ENCODE measurements around the gene UBL4A. TPM values are rescaled to one million over a fixed set of nuclear protein-coding genes. Genes with fewer than 3 reads are reported as not detected.

The UBL4A gene
- total RNA-seq, 3 donors from 2014 or later: 36.2 to 40.1 (median 38.3) TPM

DNA sequence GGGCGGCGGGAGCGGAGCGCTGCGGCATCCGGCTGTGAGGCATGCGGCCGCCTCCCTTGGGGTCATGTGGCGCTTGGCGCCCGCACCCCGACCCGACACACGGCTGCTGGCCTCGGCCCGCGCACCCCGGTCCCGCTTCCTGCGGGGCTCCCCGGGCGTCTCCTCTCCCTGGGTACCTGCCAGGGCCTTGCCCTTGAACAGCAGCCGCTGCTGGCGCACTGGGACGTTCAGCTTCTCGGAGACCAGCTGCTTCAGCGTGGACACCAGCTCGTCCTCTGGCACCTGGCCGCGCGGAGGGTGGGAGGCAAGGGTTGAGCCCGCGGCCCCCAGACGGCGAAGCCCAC lies 391 bp downstream of the UBL4A start:
- no peak for DNase-seq (ENCODE audit: low spot score in 2 of 2)
- intact Hi-C loops (cut with DNase I; ENCODE audit: low total_unique reads): no loop called here
- Histone ChIP-seq H3K4me1 (peaks cover 0 to 7% of the 10 kb centered on the region in 2 donors), H3K27ac (peak overlapping the region; percentile 67 to 77), H3K4me3 (peak overlapping the region; percentile 51 to 75 (median 66)), H3K9me3 (no peaks in the 10 kb centered on the region), H3K36me3 (no peaks in the 10 kb centered on the region), H3K27me3 (peaks cover 0 to 36% of the 10 kb centered on the region in 2 donors)
- TF ChIP-seq POLR2A (IDR thresholded peaks at IDR 0.05) (no peak), POLR2AphosphoS5 (IDR thresholded peaks at IDR 0.05) (no peak)
- TF ChIP-seq, protein P1, sequence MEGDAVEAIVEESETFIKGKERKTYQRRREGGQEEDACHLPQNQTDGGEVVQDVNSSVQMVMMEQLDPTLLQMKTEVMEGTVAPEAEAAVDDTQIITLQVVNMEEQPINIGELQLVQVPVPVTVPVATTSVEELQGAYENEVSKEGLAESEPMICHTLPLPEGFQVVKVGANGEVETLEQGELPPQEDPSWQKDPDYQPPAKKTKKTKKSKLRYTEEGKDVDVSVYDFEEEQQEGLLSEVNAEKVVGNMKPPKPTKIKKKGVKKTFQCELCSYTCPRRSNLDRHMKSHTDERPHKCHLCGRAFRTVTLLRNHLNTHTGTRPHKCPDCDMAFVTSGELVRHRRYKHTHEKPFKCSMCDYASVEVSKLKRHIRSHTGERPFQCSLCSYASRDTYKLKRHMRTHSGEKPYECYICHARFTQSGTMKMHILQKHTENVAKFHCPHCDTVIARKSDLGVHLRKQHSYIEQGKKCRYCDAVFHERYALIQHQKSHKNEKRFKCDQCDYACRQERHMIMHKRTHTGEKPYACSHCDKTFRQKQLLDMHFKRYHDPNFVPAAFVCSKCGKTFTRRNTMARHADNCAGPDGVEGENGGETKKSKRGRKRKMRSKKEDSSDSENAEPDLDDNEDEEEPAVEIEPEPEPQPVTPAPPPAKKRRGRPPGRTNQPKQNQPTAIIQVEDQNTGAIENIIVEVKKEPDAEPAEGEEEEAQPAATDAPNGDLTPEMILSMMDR (IDR thresholded peaks at IDR 0.05): no peak

DNA sequence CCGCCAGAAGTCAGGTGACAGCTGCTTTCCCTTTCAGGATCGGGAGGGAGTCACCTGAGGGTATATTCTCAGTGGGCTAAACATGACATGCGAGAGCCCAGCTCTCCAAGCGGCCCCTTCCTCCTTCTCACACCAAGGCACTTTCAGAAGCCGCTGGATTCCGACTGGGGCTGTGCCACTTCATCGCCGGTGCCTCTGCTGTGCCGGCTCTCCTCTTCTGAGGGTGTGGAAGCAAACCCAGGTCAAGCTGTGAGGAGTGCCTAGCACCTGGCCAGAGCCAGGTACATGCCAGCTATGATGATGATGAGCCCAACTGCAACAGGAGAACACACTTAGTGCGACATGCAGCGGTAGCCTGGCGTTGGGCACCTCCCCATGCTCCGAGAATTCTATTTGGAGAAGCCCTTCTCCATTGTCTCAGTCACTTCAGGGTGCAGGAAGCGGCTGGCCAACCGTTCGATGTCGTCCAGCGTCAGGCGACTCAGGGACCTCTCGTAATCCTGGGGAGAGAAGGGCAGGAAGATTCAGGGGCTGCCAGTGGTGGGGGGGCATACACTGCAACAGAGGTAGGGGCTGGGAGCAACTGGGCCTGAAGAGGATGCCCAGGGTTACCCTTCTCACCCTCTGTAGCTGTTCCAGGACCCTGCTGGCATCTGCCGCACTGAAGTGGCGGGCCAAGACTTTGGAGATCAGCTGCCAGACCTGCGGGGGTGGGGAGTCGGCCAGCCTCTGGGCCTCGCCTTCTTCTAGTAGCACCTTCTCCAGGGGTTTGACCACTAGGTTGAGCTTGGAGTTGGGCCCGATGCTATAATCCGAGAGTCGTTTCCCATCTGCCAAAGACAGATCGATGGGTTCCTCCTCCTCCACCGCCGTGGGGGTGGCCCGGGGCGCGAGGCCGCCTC lies 1.0 kb downstream of the UBL4A start:
- Histone ChIP-seq H3K27me3 (peaks cover 0 to 36% of the 10 kb centered on the region in 2 donors), H3K9me3 (no peaks in the 10 kb centered on the region), H3K27ac (peak overlapping the region; percentile 67 to 77), H3K4me3 (peak overlapping the region; percentile 51 to 75 (median 66)), H3K4me1 (peaks cover 0 to 7% of the 10 kb centered on the region in 2 donors), H3K36me3 (no peaks in the 10 kb centered on the region)
- intact Hi-C loops (cut with DNase I; ENCODE audit: low total_unique reads): no loop called here
- no peak for TF ChIP-seq POLR2AphosphoS5 (IDR thresholded peaks at IDR 0.05)
- TF ChIP-seq POLR2A (IDR thresholded peaks at IDR 0.05): no peak
- TF ChIP-seq, protein P1 (IDR thresholded peaks at IDR 0.05): no peak
- DNase-seq (ENCODE audit: low spot score in 2 of 2): no peak

DNA sequence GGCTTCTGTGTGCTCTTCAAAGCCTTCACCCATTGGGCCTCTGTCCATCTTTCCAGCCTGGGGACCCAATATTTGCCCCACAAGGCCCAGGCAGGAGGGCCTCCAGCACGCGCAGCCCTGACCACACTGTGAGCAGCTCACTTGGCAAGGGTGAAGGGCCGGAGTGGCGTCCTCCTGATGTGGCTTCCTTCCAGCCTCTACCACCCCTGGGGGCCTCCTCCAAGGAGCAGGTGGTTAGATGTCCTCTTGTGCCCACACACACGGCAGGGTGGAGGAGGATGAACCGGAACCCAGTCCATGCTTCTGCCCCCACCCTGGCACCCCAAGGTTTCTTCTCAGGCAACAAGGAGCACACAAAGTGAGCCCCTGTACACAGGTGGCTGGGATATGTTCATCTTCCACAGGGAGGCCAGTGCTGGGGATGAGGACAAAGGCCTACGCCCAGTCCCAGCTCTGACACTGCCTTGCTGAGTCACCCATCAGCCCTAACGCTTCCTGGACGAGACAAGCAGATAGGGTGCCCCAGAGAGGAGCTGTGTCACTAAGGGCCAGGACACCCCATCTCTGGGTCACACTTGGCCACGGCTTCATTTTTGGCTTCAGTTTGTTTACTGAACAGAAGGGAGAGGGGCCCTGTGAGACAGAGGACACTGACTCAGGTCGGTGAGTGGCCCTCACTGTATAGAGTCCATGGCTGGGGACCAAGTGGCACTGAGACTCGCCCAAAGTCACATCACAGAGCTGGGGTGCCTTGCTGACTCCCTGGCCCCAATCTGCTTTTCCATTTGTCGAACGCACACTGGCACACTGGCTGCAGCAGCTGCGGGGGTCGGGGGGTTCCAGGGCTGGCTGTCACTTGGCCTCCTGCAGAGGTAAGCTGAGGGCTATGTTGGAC lies 1.9 kb downstream of the UBL4A start:
- no peak overlapping the region for H3K27ac ChIP-seq

DNA sequence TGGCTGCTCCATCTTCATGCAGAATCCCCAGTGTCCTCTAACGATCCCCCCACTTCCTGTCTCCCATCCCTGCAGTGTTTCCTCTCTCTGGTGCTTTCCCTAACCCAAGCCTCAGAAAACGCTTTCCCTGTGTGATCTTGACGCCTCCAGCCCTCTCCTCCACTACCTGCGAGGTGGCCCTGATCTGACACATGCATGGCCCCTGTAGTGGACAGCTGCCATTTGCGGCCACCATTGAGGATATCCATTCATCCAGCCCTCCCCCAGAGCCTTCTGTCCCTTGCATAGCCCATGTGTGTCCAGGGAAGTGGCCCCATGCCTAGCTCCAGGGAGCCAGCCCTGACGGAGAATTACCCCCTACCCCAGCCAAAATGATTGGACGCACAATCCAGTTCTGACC lies 3.1 kb downstream of the UBL4A start:
- intact Hi-C loops (cut with DNase I; ENCODE audit: low total_unique reads): no loop called here
- H3K27me3 ChIP-seq: peaks cover 0 to 25% of the 10 kb centered on the region in 2 donors
- no peak overlapping the region for H3K27ac ChIP-seq
- no peak overlapping the region for H3K4me3 ChIP-seq
- no peaks in the 10 kb centered on the region for H3K4me1 ChIP-seq
- no peaks in the 10 kb centered on the region for H3K36me3 ChIP-seq
- no peaks in the 10 kb centered on the region for H3K9me3 ChIP-seq
- DNase-seq (ENCODE audit: low spot score in 2 of 2): no peak
- TF ChIP-seq POLR2AphosphoS5 (IDR thresholded peaks at IDR 0.05) (no peak), POLR2A (IDR thresholded peaks at IDR 0.05) (no peak)
- TF ChIP-seq, protein P1 (IDR thresholded peaks at IDR 0.05): no peak

More for the DNA sequence above, 1.9 kb downstream of the UBL4A start:
- Histone ChIP-seq H3K4me1 (peaks cover 0 to 7% of the 10 kb centered on the region in 2 donors), H3K9me3 (no peaks in the 10 kb centered on the region), H3K27me3 (peaks cover 0 to 36% of the 10 kb centered on the region in 2 donors), H3K36me3 (no peaks in the 10 kb centered on the region), H3K4me3 (no peak overlapping the region)
- DNase-seq (ENCODE audit: low spot score in 2 of 2): no peak
- TF ChIP-seq POLR2A (IDR thresholded peaks at IDR 0.05) (no peak), POLR2AphosphoS5 (IDR thresholded peaks at IDR 0.05) (no peak)
- TF ChIP-seq, protein P1 (IDR thresholded peaks at IDR 0.05): no peak
- intact Hi-C loops (cut with DNase I; ENCODE audit: low total_unique reads): no loop called here

Data from breast epithelium (tissue), 4 donors.